Activated T-cell treated with anti-CD3 and anti-CD28 coated beads, Interleukin-2, amount 50 U/mL, for 4 hours (primary cell): ENCODE measurements around the gene RPH3AL. TPM values are rescaled to one million over a fixed set of nuclear protein-coding genes. Genes with fewer than 3 reads are reported as not detected.
"Not testable (repeated sequence)": the region's sequence is repeated elsewhere in the genome, so short reads cannot be mapped to it uniquely, and the experiment has no call there.

Source experiments
- ATAC-seq, 2 donors: fragments of 200-7000 bp; cut with Tn5 transposase; one replicate each; pipeline ENCODE4 v1.10.0; 2021
- DNase-seq: peaks from one replicate; pipeline ENCODE4 v3.0.0-alpha.2; 2020
- H3K27me3 Mint-ChIP-seq: one replicate; pipeline ENCODE4 v1.8.0; 2021; ENCODE audit warnings: low read depth, mixed read lengths
- H3K36me3 Mint-ChIP-seq: one replicate; pipeline ENCODE4 v1.8.0; 2022; ENCODE audit warnings: mixed read lengths; ENCODE audit not compliant: insufficient read depth
- H3K4me1 Mint-ChIP-seq: one replicate; pipeline ENCODE4 v1.8.0; 2021; ENCODE audit warnings: low read depth, mixed read lengths
- H3K4me3 Mint-ChIP-seq: one replicate; pipeline ENCODE4 v1.8.0; 2021; ENCODE audit warnings: mild to moderate bottlenecking, moderate library complexity, mixed read lengths
- H3K9me3 Mint-ChIP-seq: one replicate; pipeline ENCODE4 v1.8.0; 2021; ENCODE audit warnings: mixed read lengths
- total RNA-seq, 3 donors: library from RNA; stranded (reverse); gene quantifications; one replicate each; pipeline ENCODE4 v1.2.1, GENCODE V29; 2021

RPH3AL gene
- total RNA-seq, 3 donors from 2014 or later: 1.3 to 2.2 (median 1.9) TPM

GRCh38 chr17:383771-384621, 31.4 kb upstream of the RPH3AL start:
- peak overlapping the region; percentile 55 for H3K4me3 Mint-ChIP-seq
- H3K4me1 Mint-ChIP-seq: peaks cover 15% of the 10 kb centered on the region
- H3K36me3 Mint-ChIP-seq: no peaks in the 10 kb centered on the region
- DNase-seq: no peak
- no peaks in the 10 kb centered on the region for H3K9me3 Mint-ChIP-seq
- ATAC-seq: no peak
- peaks cover 3% of the 10 kb centered on the region for H3K27me3 Mint-ChIP-seq

GRCh38 chr17:382644-383533, 30.3 kb upstream of the RPH3AL start:
- no peak for ATAC-seq
- H3K4me1 Mint-ChIP-seq: peaks cover 15% of the 10 kb centered on the region
- H3K27me3 Mint-ChIP-seq: peaks cover 3% of the 10 kb centered on the region
- DNase-seq: no peak
- no peak overlapping the region for H3K4me3 Mint-ChIP-seq
- no peaks in the 10 kb centered on the region for H3K36me3 Mint-ChIP-seq
- H3K9me3 Mint-ChIP-seq: no peaks in the 10 kb centered on the region

GRCh38 chr17:381941-382643, 29.5 kb upstream of the RPH3AL start:
- Mint-ChIP-seq H3K27me3 (peaks cover 3% of the 10 kb centered on the region), H3K36me3 (no peaks in the 10 kb centered on the region), H3K4me3 (no peak overlapping the region), H3K4me1 (peaks cover 15% of the 10 kb centered on the region), H3K9me3 (no peaks in the 10 kb centered on the region)
- DNase-seq (no peak), ATAC-seq (no peak)

GRCh38 chr17:381516-381915, 28.9 kb upstream of the RPH3AL start:
- Mint-ChIP-seq H3K27me3 (peaks cover 3% of the 10 kb centered on the region), H3K36me3 (no peaks in the 10 kb centered on the region), H3K4me3 (no peak overlapping the region), H3K4me1 (peaks cover 12% of the 10 kb centered on the region), H3K9me3 (no peaks in the 10 kb centered on the region)
- DNase-seq (no peak), ATAC-seq (no peak)

GRCh38 chr17:379531-380465, 27.2 kb upstream of the RPH3AL start:
- DNase-seq: no peak
- ATAC-seq: no peak
- Mint-ChIP-seq H3K9me3 (no peaks in the 10 kb centered on the region), H3K4me3 (no peak overlapping the region), H3K4me1 (peaks cover 9% of the 10 kb centered on the region), H3K27me3 (peaks cover 3% of the 10 kb centered on the region), H3K36me3 (no peaks in the 10 kb centered on the region)

- Mint-ChIP-seq H3K4me3 (no peak overlapping the region), H3K4me1 (peaks cover 3% of the 10 kb centered on the region), H3K27me3 (no peaks in the 10 kb centered on the region), H3K36me3 (no peaks in the 10 kb centered on the region), H3K9me3 (no peaks in the 10 kb centered on the region)
- DNase-seq (no peak), ATAC-seq (no peak)
These were observed 25.5 kb upstream of the RPH3AL start for GRCh38 chr17:378068-378467.

GRCh38 chr17:376936-377863, 24.6 kb upstream of the RPH3AL start:
- Mint-ChIP-seq H3K4me3 (no peak overlapping the region), H3K36me3 (no peaks in the 10 kb centered on the region), H3K4me1 (peaks cover 3% of the 10 kb centered on the region), H3K27me3 (no peaks in the 10 kb centered on the region), H3K9me3 (no peaks in the 10 kb centered on the region)
- ATAC-seq (no peak), DNase-seq (no peak)

- H3K9me3 Mint-ChIP-seq: peaks cover under 1% of the 10 kb centered on the region
These were observed 21.1 kb upstream of the RPH3AL start for GRCh38 chr17:373613-374230.

GRCh38 chr17:372157-373152, 19.8 kb upstream of the RPH3AL start:
- Mint-ChIP-seq H3K9me3 (peaks cover 8% of the 10 kb centered on the region), H3K4me1 (peaks cover 6% of the 10 kb centered on the region), H3K4me3 (no peak overlapping the region), H3K27me3 (no peaks in the 10 kb centered on the region), H3K36me3 (peaks cover 2% of the 10 kb centered on the region)
- ATAC-seq (no peak), DNase-seq (no peak)

More at GRCh38 chr17:373613-374230, 21.1 kb upstream of the RPH3AL start:
- H3K27me3 Mint-ChIP-seq: no peaks in the 10 kb centered on the region
- no peak overlapping the region for H3K4me3 Mint-ChIP-seq
- no peaks in the 10 kb centered on the region for H3K4me1 Mint-ChIP-seq
- no peak for DNase-seq
- no peak for ATAC-seq
- H3K36me3 Mint-ChIP-seq: peaks cover 2% of the 10 kb centered on the region

GRCh38 chr17:371583-371982, 19.0 kb upstream of the RPH3AL start:
- Mint-ChIP-seq H3K9me3 (peaks cover 8% of the 10 kb centered on the region), H3K4me3 (no peak overlapping the region), H3K27me3 (no peaks in the 10 kb centered on the region), H3K4me1 (peaks cover 8% of the 10 kb centered on the region), H3K36me3 (peaks cover 2% of the 10 kb centered on the region)
- ATAC-seq: no peak
- DNase-seq: no peak

- peaks cover 14% of the 10 kb centered on the region for H3K4me1 Mint-ChIP-seq
- H3K4me3 Mint-ChIP-seq, H3K27me3 Mint-ChIP-seq, DNase-seq, H3K9me3 Mint-ChIP-seq, ATAC-seq, H3K36me3 Mint-ChIP-seq: not testable (repeated sequence)
These were observed 15.0 kb upstream of the RPH3AL start for GRCh38 chr17:367656-368055.
